ENCODE data around the gene NRIP1. TPM values are rescaled to one million over a fixed set of nuclear protein-coding genes. Genes with fewer than 3 reads are reported as not detected.

NRIP1 gene
- total RNA-seq, 2 donors from 2014 or later, result 29.9 to 35.9 TPM

- no peaks in the 10 kb centered on the region for H3K9me3 Mint-ChIP-seq
- H3K4me3 Mint-ChIP-seq, result no peak overlapping the region
- Histone ChIP-seq H3K9ac (ENCODE audit: extremely low read depth, low read length, poor library complexity, severe bottlenecking) (no peak overlapping the region), H3K4me3 (ENCODE audit: low read length) (no peak overlapping the region), H3K27me3 (ENCODE audit: control insufficient read depth, insufficient read depth, low read length, poor library complexity, severe bottlenecking) (no peaks in the 10 kb centered on the region), H3K4me1 (ENCODE audit: control insufficient read depth, insufficient read depth, low read length) (peaks cover 7% of the 10 kb centered on the region), H3K27ac (ENCODE audit: low read depth, low read length) (peak overlapping the region; percentile 58), H3K9me3 (ENCODE audit: control insufficient read depth, low read length) (no peaks in the 10 kb centered on the region), H3K36me3 (ENCODE audit: control insufficient read depth, insufficient read depth, low read length) (peaks cover 10% of the 10 kb centered on the region)
- peaks cover 14% of the 10 kb centered on the region for H3K36me3 Mint-ChIP-seq (ENCODE audit: low read depth)
- H3K27ac Mint-ChIP-seq, result no peak overlapping the region
- 20% methylated on average over 6 of the region's 6 CpGs for WGBS, 2 experiments (ENCODE audit: insufficient coverage in 1 of 2, insufficient read length in 1 of 2)
- no peak for TF ChIP-seq CTCF (conservative IDR thresholded peaks at IDR 0.05)
- peaks cover 45% of the 10 kb centered on the region for H3K4me1 Mint-ChIP-seq
- no peaks in the 10 kb centered on the region for H3K27me3 Mint-ChIP-seq (ENCODE audit: insufficient read depth)
- peak; percentile 87 for DNase-seq
Measured at GRCh38 chr21:15005391-15005790, 59.4 kb downstream of the NRIP1 start.

GRCh38 chr21:15004721-15005370, 60.0 kb downstream of the NRIP1 start:
- TF ChIP-seq CTCF (conservative IDR thresholded peaks at IDR 0.05), result no peak
- H3K4me3 ChIP-seq (ENCODE audit: low read length), result no peak overlapping the region
- Mint-ChIP-seq H3K27ac (no peak overlapping the region), H3K4me1 (peaks cover 45% of the 10 kb centered on the region), H3K27me3 (ENCODE audit: insufficient read depth) (no peaks in the 10 kb centered on the region), H3K9me3 (no peaks in the 10 kb centered on the region), H3K4me3 (no peak overlapping the region), H3K36me3 (ENCODE audit: low read depth) (peaks cover 14% of the 10 kb centered on the region)
- 100% methylated on average over 1 of the region's 2 CpGs; no CpG with 5 or more reads in 1 of the 2 experiments for WGBS, 2 experiments (ENCODE audit: insufficient coverage in 1 of 2, insufficient read length in 1 of 2)
- H3K9ac ChIP-seq (ENCODE audit: extremely low read depth, low read length, poor library complexity, severe bottlenecking), result no peak overlapping the region
- peaks cover 7% of the 10 kb centered on the region for H3K4me1 ChIP-seq (ENCODE audit: control insufficient read depth, insufficient read depth, low read length)
- peak overlapping the region; percentile 58 for H3K27ac ChIP-seq (ENCODE audit: low read depth, low read length)
- H3K27me3 ChIP-seq (ENCODE audit: control insufficient read depth, insufficient read depth, low read length, poor library complexity, severe bottlenecking), result no peaks in the 10 kb centered on the region
- H3K9me3 ChIP-seq (ENCODE audit: control insufficient read depth, low read length), result no peaks in the 10 kb centered on the region
- H3K36me3 ChIP-seq (ENCODE audit: control insufficient read depth, insufficient read depth, low read length), result peaks cover 10% of the 10 kb centered on the region
- DNase-seq, result no peak

GRCh38 chr21:15003463-15004135, 61.2 kb downstream of the NRIP1 start:
- Histone ChIP-seq H3K4me3 (ENCODE audit: low read length) (no peak overlapping the region), H3K36me3 (ENCODE audit: control insufficient read depth, insufficient read depth, low read length) (peaks cover 3% of the 10 kb centered on the region), H3K9me3 (ENCODE audit: control insufficient read depth, low read length) (no peaks in the 10 kb centered on the region), H3K9ac (ENCODE audit: extremely low read depth, low read length, poor library complexity, severe bottlenecking) (no peak overlapping the region), H3K4me1 (ENCODE audit: control insufficient read depth, insufficient read depth, low read length) (peaks cover 7% of the 10 kb centered on the region), H3K27ac (ENCODE audit: low read depth, low read length) (no peak overlapping the region), H3K27me3 (ENCODE audit: control insufficient read depth, insufficient read depth, low read length, poor library complexity, severe bottlenecking) (no peaks in the 10 kb centered on the region)
- WGBS, 2 experiments (ENCODE audit: insufficient coverage in 1 of 2, insufficient read length in 1 of 2), result 25 to 63% methylated on average over 4 to 6 of the region's 6 CpGs
- H3K4me3 Mint-ChIP-seq, result no peak overlapping the region
- peak; percentile 61 for DNase-seq
- no peak overlapping the region for H3K27ac Mint-ChIP-seq
- no peak for TF ChIP-seq CTCF (conservative IDR thresholded peaks at IDR 0.05)
- peaks cover 8% of the 10 kb centered on the region for H3K36me3 Mint-ChIP-seq (ENCODE audit: low read depth)
- peaks cover 45% of the 10 kb centered on the region for H3K4me1 Mint-ChIP-seq
- H3K27me3 Mint-ChIP-seq (ENCODE audit: insufficient read depth), result no peaks in the 10 kb centered on the region
- no peaks in the 10 kb centered on the region for H3K9me3 Mint-ChIP-seq
